ENCODE results near the gene CLNS1A.

DNA sequence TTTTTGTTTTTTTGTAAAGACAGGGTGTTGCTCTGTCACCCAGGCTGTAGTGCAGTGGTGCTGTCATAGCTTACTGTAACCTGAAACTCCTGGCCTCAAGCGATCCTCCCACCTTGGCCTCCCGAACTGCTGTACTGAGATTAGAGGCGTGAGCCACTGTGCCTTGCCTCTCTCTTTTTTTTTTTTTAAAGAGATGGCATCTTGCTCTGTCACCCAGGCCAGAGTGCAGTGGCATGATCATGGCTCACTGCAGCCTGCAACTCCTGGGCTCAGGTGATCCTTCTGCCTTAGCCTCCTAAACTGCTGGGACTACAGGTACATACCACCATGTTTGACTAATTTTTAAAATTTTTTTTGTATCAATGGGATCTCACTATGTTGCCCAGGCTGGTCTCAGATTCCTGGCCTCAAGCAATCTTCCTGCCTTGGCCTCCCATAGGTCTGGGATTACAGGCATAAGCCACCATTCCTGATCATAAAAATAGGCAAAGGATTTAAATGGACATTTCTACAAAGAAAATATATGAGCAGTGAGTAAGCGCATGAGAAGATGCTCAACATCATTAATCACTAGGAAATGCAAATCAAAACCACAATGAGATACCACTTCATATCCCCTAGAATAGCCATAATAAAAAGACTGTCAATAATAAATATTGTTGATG lies 17.3 kb upstream of the CLNS1A start:
- TF ChIP-seq EZH2 (optimal IDR thresholded peaks at IDR 0.05; ENCODE audit: low read depth, low read length) (no peak), EZH2phosphoT487 (IDR thresholded peaks at IDR 0.05; ENCODE audit: low read length) (no peak)
- TF ChIP-seq, protein P1, sequence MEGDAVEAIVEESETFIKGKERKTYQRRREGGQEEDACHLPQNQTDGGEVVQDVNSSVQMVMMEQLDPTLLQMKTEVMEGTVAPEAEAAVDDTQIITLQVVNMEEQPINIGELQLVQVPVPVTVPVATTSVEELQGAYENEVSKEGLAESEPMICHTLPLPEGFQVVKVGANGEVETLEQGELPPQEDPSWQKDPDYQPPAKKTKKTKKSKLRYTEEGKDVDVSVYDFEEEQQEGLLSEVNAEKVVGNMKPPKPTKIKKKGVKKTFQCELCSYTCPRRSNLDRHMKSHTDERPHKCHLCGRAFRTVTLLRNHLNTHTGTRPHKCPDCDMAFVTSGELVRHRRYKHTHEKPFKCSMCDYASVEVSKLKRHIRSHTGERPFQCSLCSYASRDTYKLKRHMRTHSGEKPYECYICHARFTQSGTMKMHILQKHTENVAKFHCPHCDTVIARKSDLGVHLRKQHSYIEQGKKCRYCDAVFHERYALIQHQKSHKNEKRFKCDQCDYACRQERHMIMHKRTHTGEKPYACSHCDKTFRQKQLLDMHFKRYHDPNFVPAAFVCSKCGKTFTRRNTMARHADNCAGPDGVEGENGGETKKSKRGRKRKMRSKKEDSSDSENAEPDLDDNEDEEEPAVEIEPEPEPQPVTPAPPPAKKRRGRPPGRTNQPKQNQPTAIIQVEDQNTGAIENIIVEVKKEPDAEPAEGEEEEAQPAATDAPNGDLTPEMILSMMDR (IDR thresholded peaks at IDR 0.05; ENCODE audit: low read length): no peak
